ENCODE measurements around the gene MT4.

- TF ChIP-seq ATF3 (CRISPR knock-in tag; conservative IDR thresholded peaks at IDR 0.05) (no peak), CTCF (IDR thresholded peaks at IDR 0.05) (no peak), SMAD4 (CRISPR knock-in tag; IDR thresholded peaks at IDR 0.05) (no peak), FOXJ3 (CRISPR knock-in tag; IDR thresholded peaks at IDR 0.05; ENCODE audit: borderline replicate concordance) (no peak), USF1 (CRISPR knock-in tag; IDR thresholded peaks at IDR 0.05) (no peak), CBFB (CRISPR knock-in tag; IDR thresholded peaks at IDR 0.05; ENCODE audit: low read depth) (no peak), CDX4 (CRISPR knock-in tag; IDR thresholded peaks at IDR 0.05; ENCODE audit: borderline replicate concordance) (no peak), NR1H2 (CRISPR knock-in tag; IDR thresholded peaks at IDR 0.05) (no peak), ZNF512 (CRISPR knock-in tag; IDR thresholded peaks at IDR 0.05; ENCODE audit: borderline replicate concordance) (no peak), ATF2 (CRISPR knock-in tag; IDR thresholded peaks at IDR 0.05; ENCODE audit: borderline replicate concordance, low read depth) (no peak)
Measured at GRCh38 chr16:56564793-56565477, at the start of gene MT4.

Measured in WTC11 (cell line).